Fibroblast of skin of back (primary cell): ENCODE data around the gene TM7SF2.
"Not testable (repeated sequence)": the region's sequence is repeated elsewhere in the genome, so short reads cannot be mapped to it uniquely, and the experiment has no call there.

Experiments used
- DNase-seq: peaks from one replicate; pipeline ENCODE4 v3.0.0-alpha.2; 2013

The TM7SF2 gene

GRCh38 chr11:65130631-65131416 lies 19.2 kb downstream of the TM7SF2 start:
- DNase-seq: no peak

- DNase-seq: no peak
These were observed 19.7 kb downstream of the TM7SF2 start for GRCh38 chr11:65131417-65131776.

GRCh38 chr11:65131895-65132237 lies 20.2 kb downstream of the TM7SF2 start:
- no peak for DNase-seq

GRCh38 chr11:65132238-65132987 lies 20.7 kb downstream of the TM7SF2 start:
- DNase-seq: no peak

GRCh38 chr11:65132988-65133700 lies 21.5 kb downstream of the TM7SF2 start:
- DNase-seq: no peak

GRCh38 chr11:65133724-65134123 lies 22.1 kb downstream of the TM7SF2 start:
- no peak for DNase-seq

GRCh38 chr11:65134240-65134951 lies 22.7 kb downstream of the TM7SF2 start, which contains the start of gene SYVN1:
Gene SYVN1, minus strand, starts transcription at chr11:65134519. Its CDS starts 918 bp downstream, at chr11:65133601.
- peak; percentile 91 for DNase-seq

- peak; percentile 97 for DNase-seq
These were observed 23.4 kb downstream of the TM7SF2 start for GRCh38 chr11:65134952-65135632.

GRCh38 chr11:65135633-65136145 lies 24.0 kb downstream of the TM7SF2 start:
- DNase-seq: no peak

- DNase-seq: no peak
These were observed 24.9 kb downstream of the TM7SF2 start for GRCh38 chr11:65136515-65137096.

GRCh38 chr11:65141896-65142494 lies 30.3 kb downstream of the TM7SF2 start:
- no peak for DNase-seq

GRCh38 chr11:65147352-65148075 lies 35.8 kb downstream of the TM7SF2 start:
- no peak for DNase-seq

- DNase-seq: no peak
These were observed 37.0 kb downstream of the TM7SF2 start for GRCh38 chr11:65148657-65149056.

GRCh38 chr11:65150131-65150508 lies 38.4 kb downstream of the TM7SF2 start:
- DNase-seq: not testable (repeated sequence)

- peak; percentile 98 for DNase-seq
These were observed 39.0 kb downstream of the TM7SF2 start for GRCh38 chr11:65150509-65151299.

GRCh38 chr11:65151331-65151899 lies 39.7 kb downstream of the TM7SF2 start:
- DNase-seq: no peak

- no peak for DNase-seq
These were observed 40.5 kb downstream of the TM7SF2 start for GRCh38 chr11:65152122-65152521.

- no peak for DNase-seq
These were observed 44.6 kb downstream of the TM7SF2 start for GRCh38 chr11:65156256-65156655.

- no peak for DNase-seq
These were observed 45.3 kb downstream of the TM7SF2 start for GRCh38 chr11:65156926-65157325.
